SH-SY5Y (cell line): ENCODE data around the gene ABAT.

Experiments
- GATA2 ChIP-seq: IDR thresholded peaks from 2 replicates; pipeline ENCODE4 v1.6.1; 2011; ENCODE audit warnings: mild to moderate bottlenecking, low read depth, low read length
- GATA3 ChIP-seq: IDR thresholded peaks from 2 replicates; pipeline ENCODE4 v1.6.1; 2011; ENCODE audit warnings: low read depth, mild to moderate bottlenecking, low read length, moderate library complexity

- TF ChIP-seq GATA3: no peak
- TF ChIP-seq GATA2: no peak
Observed at GRCh38 chr16:8686879-8687278, 12.5 kb downstream of the ABAT start.
